Kidney (tissue), 14 donors: ENCODE results near the gene OTUB2. TPM values are rescaled to one million over a fixed set of nuclear protein-coding genes. Genes with fewer than 3 reads are reported as not detected.

Experiments
- DNase-seq, 5 donors: peaks; one replicate each; pipeline ENCODE4 v3.0.0-alpha.2; 2013 to 2020
- FAIRE-seq: peaks from 2 replicates; lab custom pipeline; 2012; peaks lifted over from hg19 to GRCh38; lab: Jason Lieb, UNC
- H3K27ac ChIP-seq, 2 donors: one replicate each; pipeline ENCODE4 v1.7.0; 2013; ENCODE audit warnings: low read depth in 2 of 2, low read length in 2 of 2, inconsistent platforms in 1 of 2
- H3K27me3 ChIP-seq: one replicate; pipeline ENCODE4 v1.7.1; 2013; ENCODE audit warnings: low read length, inconsistent platforms; ENCODE audit not compliant: control insufficient read depth, insufficient read depth
- H3K36me3 ChIP-seq, 3 donors: one replicate each; pipeline versions ENCODE4 v1.7.0 to v1.7.1; 2013; ENCODE audit warnings: low read length in 3 of 3, control low read depth in 1 of 3, inconsistent platforms in 1 of 3; ENCODE audit not compliant: insufficient read depth in 3 of 3, control insufficient read depth in 2 of 3
- H3K4me1 ChIP-seq, 3 donors: one replicate each; pipeline versions ENCODE4 v1.7.0 to v1.7.1; 2013; ENCODE audit warnings: low read length in 3 of 3, inconsistent platforms in 1 of 3, low read depth in 1 of 3; ENCODE audit not compliant: control insufficient read depth in 2 of 3, insufficient read depth in 2 of 3
- H3K4me3 ChIP-seq, 3 donors: one replicate each; pipeline versions ENCODE4 v1.7.0 to v1.8.1; 2013; ENCODE audit warnings: low read length in 3 of 3, control low read depth in 1 of 3, inconsistent platforms in 1 of 3
- H3K9ac ChIP-seq, 3 donors: one replicate each; pipeline versions ENCODE4 v1.7.0 to v1.7.1; 2013; ENCODE audit warnings: low read length in 3 of 3, control low read depth in 1 of 3, inconsistent platforms in 1 of 3
- H3K9me3 ChIP-seq, 3 donors: one replicate each; pipeline versions ENCODE4 v1.7.0 to v1.7.1; 2013; ENCODE audit warnings: low read length in 3 of 3, control low read depth in 1 of 3, inconsistent platforms in 1 of 3; ENCODE audit not compliant: control insufficient read depth in 2 of 3, insufficient read depth in 1 of 3
- intact Hi-C: fragments of 100-400 bp; cut with DNase I; formaldehyde crosslinking; loops from one replicate; pipeline ENCODE4 v1.11.1; 2022
- polyA plus RNA-seq: library from polyadenylated mRNA; stranded (reverse); fragments of 350-450 nt; fragmentation: Illumina TruSeq; extraction: RNeasy Lipid Tissue Mini Kit (QIAGEN cat#74804); gene quantifications from one replicate; pipeline ENCODE4 v1.2.3, GENCODE V29; 2014; ENCODE audit warnings: low read depth, low replicate concordance; ENCODE audit not compliant: insufficient read depth
- total RNA-seq: library from RNA; stranded (reverse); fragmentation: NEBNext Ultra II Directional; extraction: Animal tissue kit (Norgen Biotek cat#: 25700); gene quantifications from one replicate; pipeline ENCODE4 v1.2.1, GENCODE V29; 2021
- TF ChIP-seq, protein P1 (sequence below): IDR thresholded peaks from 3 replicates; pipeline ENCODE4 v1.5.1; 2012; ENCODE audit warnings: mild to moderate bottlenecking, moderate library complexity, borderline replicate concordance; ENCODE audit not compliant: insufficient read depth; ENCODE audit errors: extremely low read depth
- donor health status: control.
- donor health status: control.
- donor health status: control.
- donor health status: control.
- donor health status: control.
- donor health status: DM: yes; HTN: yes; CAD: no.
- donor health status: Normal renal cell carcinoma (clear cell type).

OTUB2 gene
- total and polyA plus RNA-seq, 2 donors from 2014 or later, result 1.1 to 1.6 TPM

DNA sequence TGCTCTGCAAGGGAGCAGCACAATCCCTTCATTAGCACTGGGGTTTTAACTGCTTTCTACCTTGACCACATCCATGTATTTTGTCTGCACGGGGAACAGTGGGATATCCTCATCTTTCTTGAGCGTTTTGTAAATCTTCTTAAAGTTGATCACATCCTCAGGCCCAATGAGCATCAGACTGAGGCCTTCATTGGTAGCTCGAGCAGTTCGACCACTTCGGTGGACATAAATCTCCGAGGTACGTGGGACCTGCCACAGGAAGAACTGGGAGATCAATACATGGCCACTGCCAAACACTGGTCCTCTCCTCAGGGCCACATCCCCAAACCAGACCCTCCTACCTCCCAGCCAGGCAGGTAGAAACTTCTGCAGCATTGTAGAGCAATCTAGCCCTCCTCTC lies 28.8 kb downstream of the OTUB2 start:
- FAIRE-seq (no peak), DNase-seq (no peak)
- no peak overlapping the region for H3K9ac ChIP-seq
- no peaks in the 10 kb centered on the region for H3K27me3 ChIP-seq
- no peak overlapping the region for H3K4me3 ChIP-seq
- peaks cover 0 to 21% (median 20%) of the 10 kb centered on the region in 3 donors for H3K4me1 ChIP-seq
- H3K9me3 ChIP-seq, result no peaks in the 10 kb centered on the region
- H3K36me3 ChIP-seq, result peaks cover 5 to 78% (median 56%) of the 10 kb centered on the region in 3 donors
- no peak overlapping the region for H3K27ac ChIP-seq
- intact Hi-C loops, result no loop called here
- TF ChIP-seq, protein P1, sequence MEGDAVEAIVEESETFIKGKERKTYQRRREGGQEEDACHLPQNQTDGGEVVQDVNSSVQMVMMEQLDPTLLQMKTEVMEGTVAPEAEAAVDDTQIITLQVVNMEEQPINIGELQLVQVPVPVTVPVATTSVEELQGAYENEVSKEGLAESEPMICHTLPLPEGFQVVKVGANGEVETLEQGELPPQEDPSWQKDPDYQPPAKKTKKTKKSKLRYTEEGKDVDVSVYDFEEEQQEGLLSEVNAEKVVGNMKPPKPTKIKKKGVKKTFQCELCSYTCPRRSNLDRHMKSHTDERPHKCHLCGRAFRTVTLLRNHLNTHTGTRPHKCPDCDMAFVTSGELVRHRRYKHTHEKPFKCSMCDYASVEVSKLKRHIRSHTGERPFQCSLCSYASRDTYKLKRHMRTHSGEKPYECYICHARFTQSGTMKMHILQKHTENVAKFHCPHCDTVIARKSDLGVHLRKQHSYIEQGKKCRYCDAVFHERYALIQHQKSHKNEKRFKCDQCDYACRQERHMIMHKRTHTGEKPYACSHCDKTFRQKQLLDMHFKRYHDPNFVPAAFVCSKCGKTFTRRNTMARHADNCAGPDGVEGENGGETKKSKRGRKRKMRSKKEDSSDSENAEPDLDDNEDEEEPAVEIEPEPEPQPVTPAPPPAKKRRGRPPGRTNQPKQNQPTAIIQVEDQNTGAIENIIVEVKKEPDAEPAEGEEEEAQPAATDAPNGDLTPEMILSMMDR, result no peak

DNA sequence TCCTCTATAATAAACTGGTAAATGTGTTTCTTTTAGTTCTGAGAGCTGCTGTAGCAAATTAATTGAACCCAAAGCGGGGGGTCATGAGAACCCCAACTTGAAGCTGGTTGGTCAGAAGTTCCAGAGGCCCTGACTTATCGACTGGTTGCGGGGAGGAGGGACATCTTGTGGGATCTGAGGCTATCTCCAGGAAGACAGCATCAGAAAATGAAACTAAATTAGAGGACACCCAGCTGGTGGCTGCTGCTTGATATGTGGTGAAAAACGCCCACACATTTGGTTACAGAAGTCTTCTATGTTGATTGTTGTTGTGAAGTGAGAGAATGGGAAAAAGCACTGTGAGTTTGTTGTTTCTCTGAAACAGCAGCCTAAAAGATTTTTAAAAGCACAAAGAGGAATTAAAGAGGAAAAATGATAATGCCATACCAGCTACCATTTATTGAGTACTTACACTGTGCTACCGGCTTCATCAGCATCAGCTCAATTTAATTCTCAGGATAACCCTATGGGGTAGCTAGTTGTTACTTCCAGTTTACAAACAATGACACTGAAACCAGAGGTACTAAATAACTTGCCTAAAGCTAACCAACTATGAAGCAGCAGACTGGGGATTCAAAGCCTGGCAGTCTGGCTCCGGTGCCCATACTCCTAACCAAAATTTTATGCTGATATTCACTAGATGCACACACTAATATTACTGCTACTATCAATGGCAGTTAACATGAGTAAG lies 30.6 kb downstream of the OTUB2 start:
- peaks cover 0 to 20% (median 14%) of the 10 kb centered on the region in 3 donors for H3K4me1 ChIP-seq
- no peak overlapping the region for H3K4me3 ChIP-seq
- TF ChIP-seq, protein P1, result no peak
- no peaks in the 10 kb centered on the region for H3K27me3 ChIP-seq
- intact Hi-C loops, result no loop called here
- H3K36me3 ChIP-seq, result peaks cover 7 to 84% (median 63%) of the 10 kb centered on the region in 3 donors
- H3K9me3 ChIP-seq, result no peaks in the 10 kb centered on the region
- DNase-seq (peak in 1 of 5 donors; percentile 75), FAIRE-seq (no peak)
- H3K27ac ChIP-seq, result no peak overlapping the region
- no peak overlapping the region for H3K9ac ChIP-seq

DNA sequence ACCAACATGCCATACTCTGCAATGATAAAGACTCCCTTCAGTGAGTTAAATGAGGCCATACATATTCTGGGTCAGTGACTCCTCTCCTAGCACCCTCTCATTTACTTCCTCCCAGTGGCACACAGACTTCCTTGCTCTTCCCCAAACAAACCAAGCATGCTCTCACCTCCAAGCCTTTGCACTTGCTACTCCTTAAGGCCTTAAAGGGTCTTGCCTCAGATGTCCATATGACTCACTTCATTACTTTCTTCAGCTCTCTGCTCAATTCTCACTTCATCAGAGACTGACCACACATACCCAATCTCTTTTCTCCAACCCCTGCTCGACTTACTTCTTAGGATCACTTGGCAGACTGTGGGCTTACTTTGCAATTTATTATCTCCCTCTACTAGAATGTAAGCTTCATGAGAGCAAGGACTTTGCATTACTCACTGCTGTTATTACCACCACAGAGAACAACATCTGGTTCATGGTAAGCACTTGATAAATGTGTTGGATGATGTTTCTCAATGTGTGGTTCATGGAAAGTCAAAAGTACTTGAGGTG lies 32.1 kb downstream of the OTUB2 start:
- Histone ChIP-seq H3K27ac (no peak overlapping the region), H3K9me3 (no peaks in the 10 kb centered on the region), H3K4me1 (peaks cover 0 to 15% (median 13%) of the 10 kb centered on the region in 3 donors), H3K27me3 (no peaks in the 10 kb centered on the region), H3K36me3 (peaks cover 10 to 77% (median 56%) of the 10 kb centered on the region in 3 donors), H3K4me3 (no peak overlapping the region), H3K9ac (no peak overlapping the region)
- intact Hi-C loops, result no loop called here
- TF ChIP-seq, protein P1, result no peak
- no peak for DNase-seq
- FAIRE-seq, result no peak
